Cardiac fibroblast (primary cell): ENCODE data around the gene SAV1.
"Not testable (repeated sequence)": the region's sequence is repeated elsewhere in the genome, so short reads cannot be mapped to it uniquely, and the experiment has no call there.

Experiments used
- DNase-seq, 2 donors: peaks; one replicate each; pipeline versions ENCODE4 v3.0.0 to v3.0.0-alpha.2; 2010; ENCODE audit warnings: low read depth in 2 of 2
- H3K4me3 ChIP-seq, 2 donors: replicated peaks in 1 of 2; 1 replicate in 1 of 2; 2 replicates in 1 of 2; pipeline ENCODE4 v1.5.1; 2011; ENCODE audit warnings: low read depth in 2 of 2, low read length in 2 of 2, mild to moderate bottlenecking in 2 of 2, moderate library complexity in 1 of 2
- CTCF ChIP-seq: IDR thresholded peaks from one replicate; pipeline ENCODE4 v1.5.1; 2011; ENCODE audit warnings: low read depth, mild to moderate bottlenecking, low read length, inconsistent platforms

The SAV1 gene

GRCh38 chr14:50649691-50650090, 18.4 kb downstream of the SAV1 start:
- TF ChIP-seq CTCF = no peak
- DNase-seq = no peak
- H3K4me3 ChIP-seq = no peak overlapping the region

GRCh38 chr14:50647753-50648152, 20.4 kb downstream of the SAV1 start:
- TF ChIP-seq CTCF = no peak
- DNase-seq = no peak
- no peak overlapping the region for H3K4me3 ChIP-seq

GRCh38 chr14:50647282-50647681, 20.8 kb downstream of the SAV1 start:
- TF ChIP-seq CTCF = no peak
- DNase-seq = no peak
- no peak overlapping the region for H3K4me3 ChIP-seq

GRCh38 chr14:50635141-50635540, 33.0 kb downstream of the SAV1 start:
- no peak overlapping the region for H3K4me3 ChIP-seq
- TF ChIP-seq CTCF = no peak
- DNase-seq = peak in 1 of 2 donors; percentile 45

GRCh38 chr14:50633954-50634353, 34.2 kb downstream of the SAV1 start:
- DNase-seq = no peak
- no peak overlapping the region for H3K4me3 ChIP-seq
- TF ChIP-seq CTCF = no peak

- no peak for DNase-seq
- H3K4me3 ChIP-seq = no peak overlapping the region
- TF ChIP-seq CTCF = no peak
Measured at GRCh38 chr14:50631408-50631821, 36.7 kb downstream of the SAV1 start.

GRCh38 chr14:50624947-50625346, 43.2 kb downstream of the SAV1 start:
- not testable (repeated sequence) for H3K4me3 ChIP-seq, DNase-seq
